BLaER1 (cell line): Measurements from ENCODE around the gene PRR16.
A peak's percentile ranks its signal among the peaks of the same experiment; 100 is the strongest.
"Not testable (repeated sequence)": the region's sequence is repeated elsewhere in the genome, so short reads cannot be mapped to it uniquely, and the experiment has no call there.

Experiments
- H3K27ac ChIP-seq: shearing (Covaris generic); formaldehyde crosslinking; 2 replicates; pipeline ENCODE4 v1.8.1; 2022
- H3K27me3 ChIP-seq: shearing (Covaris generic); formaldehyde crosslinking; 2 replicates; pipeline ENCODE4 v1.8.1; 2022
- H3K36me3 ChIP-seq: shearing (Covaris generic); formaldehyde crosslinking; 2 replicates; pipeline ENCODE4 v1.8.1; 2022
- H3K4me1 ChIP-seq: shearing (Covaris generic); formaldehyde crosslinking; 2 replicates; pipeline ENCODE4 v1.8.1; 2022
- H3K4me2 ChIP-seq: shearing (Covaris generic); formaldehyde crosslinking; 2 replicates; pipeline ENCODE4 v1.8.1; 2022
- H3K4me3 ChIP-seq: shearing (Covaris generic); formaldehyde crosslinking; 2 replicates; pipeline ENCODE4 v1.8.1; 2022
- H3K9ac ChIP-seq: shearing (Covaris generic); formaldehyde crosslinking; 2 replicates; pipeline ENCODE4 v1.8.1; 2022
- H3K9me3 ChIP-seq: shearing (Covaris generic); formaldehyde crosslinking; 2 replicates; pipeline ENCODE4 v1.8.1; 2022
- H4K20me1 ChIP-seq: shearing (Covaris generic); formaldehyde crosslinking; 2 replicates; pipeline ENCODE4 v1.8.1; 2022
- Cebpa-rat ChIP-seq: shearing (Covaris generic); IDR thresholded peaks from 2 replicates; pipeline ENCODE4 v1.8.1; 2022

PRR16 gene

GRCh38 chr5:120682851-120683250 is 218.8 kb downstream of the PRR16 start:
- TF ChIP-seq Cebpa-rat = no peak
- no peaks in the 10 kb centered on the region for H4K20me1 ChIP-seq
- no peaks in the 10 kb centered on the region for H3K9me3 ChIP-seq
- H3K4me2 ChIP-seq = no peak overlapping the region
- H3K4me1 ChIP-seq = no peaks in the 10 kb centered on the region
- H3K27ac ChIP-seq = no peak overlapping the region
- no peaks in the 10 kb centered on the region for H3K27me3 ChIP-seq
- no peaks in the 10 kb centered on the region for H3K36me3 ChIP-seq
- no peak overlapping the region for H3K4me3 ChIP-seq
- no peak overlapping the region for H3K9ac ChIP-seq

- H3K4me3 ChIP-seq = no peak overlapping the region
- no peaks in the 10 kb centered on the region for H3K4me1 ChIP-seq
- no peaks in the 10 kb centered on the region for H3K36me3 ChIP-seq
- no peak overlapping the region for H3K27ac ChIP-seq
- H3K9me3 ChIP-seq = no peaks in the 10 kb centered on the region
- no peak overlapping the region for H3K9ac ChIP-seq
- no peak overlapping the region for H3K4me2 ChIP-seq
- no peaks in the 10 kb centered on the region for H4K20me1 ChIP-seq
- TF ChIP-seq Cebpa-rat = no peak
- no peaks in the 10 kb centered on the region for H3K27me3 ChIP-seq
Observed at GRCh38 chr5:120683580-120683979, 219.5 kb downstream of the PRR16 start.

- H3K4me1 ChIP-seq = no peaks in the 10 kb centered on the region
- no peaks in the 10 kb centered on the region for H4K20me1 ChIP-seq
- no peak for TF ChIP-seq Cebpa-rat
- H3K27me3 ChIP-seq = no peaks in the 10 kb centered on the region
- H3K9ac ChIP-seq = no peak overlapping the region
- no peaks in the 10 kb centered on the region for H3K9me3 ChIP-seq
- no peaks in the 10 kb centered on the region for H3K36me3 ChIP-seq
- no peak overlapping the region for H3K4me2 ChIP-seq
- no peak overlapping the region for H3K4me3 ChIP-seq
- H3K27ac ChIP-seq = no peak overlapping the region
Observed at GRCh38 chr5:120684213-120684612, 220.1 kb downstream of the PRR16 start.

GRCh38 chr5:120684749-120685415 is 220.8 kb downstream of the PRR16 start:
- no peaks in the 10 kb centered on the region for H3K9me3 ChIP-seq
- H4K20me1 ChIP-seq = no peaks in the 10 kb centered on the region
- H3K4me3 ChIP-seq = no peak overlapping the region

GRCh38 chr5:120690621-120691407 is 226.7 kb downstream of the PRR16 start:
- no peak for TF ChIP-seq Cebpa-rat
- Histone ChIP-seq H3K9me3 (no peaks in the 10 kb centered on the region), H3K36me3 (no peaks in the 10 kb centered on the region), H3K9ac (no peak overlapping the region), H3K4me3 (no peak overlapping the region), H3K4me2 (no peak overlapping the region), H3K27ac (no peak overlapping the region), H3K27me3 (no peaks in the 10 kb centered on the region), H3K4me1 (no peaks in the 10 kb centered on the region), H4K20me1 (no peaks in the 10 kb centered on the region)

More at GRCh38 chr5:120684749-120685415, 220.8 kb downstream of the PRR16 start:
- no peak overlapping the region for H3K27ac ChIP-seq
- H3K9ac ChIP-seq = no peak overlapping the region
- H3K4me2 ChIP-seq = no peak overlapping the region
- no peak for TF ChIP-seq Cebpa-rat
- no peaks in the 10 kb centered on the region for H3K4me1 ChIP-seq
- H3K27me3 ChIP-seq = no peaks in the 10 kb centered on the region
- H3K36me3 ChIP-seq = no peaks in the 10 kb centered on the region

- TF ChIP-seq Cebpa-rat = no peak
Observed at GRCh38 chr5:120692325-120692724, 228.2 kb downstream of the PRR16 start.

GRCh38 chr5:120695368-120695880 is 231.3 kb downstream of the PRR16 start:
- Histone ChIP-seq H3K9ac (no peak overlapping the region), H3K36me3 (no peaks in the 10 kb centered on the region), H4K20me1 (no peaks in the 10 kb centered on the region), H3K4me1 (no peaks in the 10 kb centered on the region), H3K27ac (no peak overlapping the region), H3K4me2 (no peak overlapping the region), H3K9me3 (no peaks in the 10 kb centered on the region), H3K4me3 (no peak overlapping the region), H3K27me3 (no peaks in the 10 kb centered on the region)
- no peak for TF ChIP-seq Cebpa-rat

More at GRCh38 chr5:120692325-120692724, 228.2 kb downstream of the PRR16 start:
- Histone ChIP-seq H3K4me3 (no peak overlapping the region), H3K4me2 (no peak overlapping the region), H3K4me1 (no peaks in the 10 kb centered on the region), H3K9me3 (no peaks in the 10 kb centered on the region), H3K36me3 (no peaks in the 10 kb centered on the region), H3K27me3 (no peaks in the 10 kb centered on the region), H4K20me1 (no peaks in the 10 kb centered on the region), H3K27ac (no peak overlapping the region), H3K9ac (no peak overlapping the region)

GRCh38 chr5:120697147-120697546 is 233.0 kb downstream of the PRR16 start:
- no peaks in the 10 kb centered on the region for H3K9me3 ChIP-seq
- H3K27ac ChIP-seq = no peak overlapping the region
- no peaks in the 10 kb centered on the region for H3K4me1 ChIP-seq
- TF ChIP-seq Cebpa-rat = no peak
- no peaks in the 10 kb centered on the region for H3K27me3 ChIP-seq
- H4K20me1 ChIP-seq = no peaks in the 10 kb centered on the region
- H3K4me2 ChIP-seq = no peak overlapping the region
- H3K9ac ChIP-seq = no peak overlapping the region
- H3K4me3 ChIP-seq = no peak overlapping the region
- no peaks in the 10 kb centered on the region for H3K36me3 ChIP-seq

- H3K4me3 ChIP-seq, H3K4me2 ChIP-seq: not testable (repeated sequence)
Observed at GRCh38 chr5:120697670-120698327, 233.7 kb downstream of the PRR16 start.

GRCh38 chr5:120700653-120701052 is 236.6 kb downstream of the PRR16 start:
- not testable (repeated sequence) for H3K9ac ChIP-seq, H3K27ac ChIP-seq

More at GRCh38 chr5:120697670-120698327, 233.7 kb downstream of the PRR16 start:
- H3K27me3 ChIP-seq, H3K27ac ChIP-seq, H3K36me3 ChIP-seq, H4K20me1 ChIP-seq, H3K4me1 ChIP-seq, H3K9ac ChIP-seq, H3K9me3 ChIP-seq: not testable (repeated sequence)

GRCh38 chr5:120702817-120703538 is 238.9 kb downstream of the PRR16 start:
- not testable (repeated sequence) for H3K9ac ChIP-seq, H3K27ac ChIP-seq, H4K20me1 ChIP-seq, H3K9me3 ChIP-seq, H3K4me3 ChIP-seq, H3K4me1 ChIP-seq, H3K36me3 ChIP-seq, H3K27me3 ChIP-seq
- peak overlapping the region; percentile 6; the same call in 1 of the 2 replicates for H3K4me2 ChIP-seq

More at GRCh38 chr5:120700653-120701052, 236.6 kb downstream of the PRR16 start:
- not testable (repeated sequence) for H3K27me3 ChIP-seq, H3K4me3 ChIP-seq, H3K4me2 ChIP-seq, H3K4me1 ChIP-seq, H3K36me3 ChIP-seq, H3K9me3 ChIP-seq, H4K20me1 ChIP-seq
